Measurements from ENCODE around the gene BTBD2.

The BTBD2 gene

DNA sequence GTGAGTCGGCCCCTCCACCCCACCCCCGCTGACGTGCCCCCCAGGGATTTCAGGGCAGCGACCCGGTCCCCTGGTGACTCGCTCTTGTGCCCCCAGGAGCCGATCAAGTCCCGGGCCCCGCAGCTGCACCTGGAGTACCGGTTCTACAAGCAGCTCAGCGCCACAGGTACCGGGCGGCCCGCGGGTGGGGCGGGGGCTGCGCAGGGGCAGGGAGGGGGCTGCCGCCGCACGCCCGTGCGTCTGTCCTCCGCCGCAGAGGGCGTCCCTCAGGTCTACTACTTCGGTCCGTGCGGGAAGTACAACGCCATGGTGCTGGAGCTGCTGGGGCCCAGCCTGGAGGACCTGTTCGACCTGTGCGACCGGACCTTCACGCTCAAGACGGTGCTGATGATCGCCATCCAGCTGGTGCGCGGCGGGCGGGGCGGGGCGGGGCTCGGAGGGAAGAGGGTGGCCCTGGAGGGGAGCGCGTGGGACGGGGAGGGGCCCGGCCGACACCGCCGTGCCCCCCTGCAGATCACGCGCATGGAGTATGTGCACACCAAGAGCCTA is 37.1 kb downstream of the BTBD2 start:
- TF ChIP-seq, protein P1, sequence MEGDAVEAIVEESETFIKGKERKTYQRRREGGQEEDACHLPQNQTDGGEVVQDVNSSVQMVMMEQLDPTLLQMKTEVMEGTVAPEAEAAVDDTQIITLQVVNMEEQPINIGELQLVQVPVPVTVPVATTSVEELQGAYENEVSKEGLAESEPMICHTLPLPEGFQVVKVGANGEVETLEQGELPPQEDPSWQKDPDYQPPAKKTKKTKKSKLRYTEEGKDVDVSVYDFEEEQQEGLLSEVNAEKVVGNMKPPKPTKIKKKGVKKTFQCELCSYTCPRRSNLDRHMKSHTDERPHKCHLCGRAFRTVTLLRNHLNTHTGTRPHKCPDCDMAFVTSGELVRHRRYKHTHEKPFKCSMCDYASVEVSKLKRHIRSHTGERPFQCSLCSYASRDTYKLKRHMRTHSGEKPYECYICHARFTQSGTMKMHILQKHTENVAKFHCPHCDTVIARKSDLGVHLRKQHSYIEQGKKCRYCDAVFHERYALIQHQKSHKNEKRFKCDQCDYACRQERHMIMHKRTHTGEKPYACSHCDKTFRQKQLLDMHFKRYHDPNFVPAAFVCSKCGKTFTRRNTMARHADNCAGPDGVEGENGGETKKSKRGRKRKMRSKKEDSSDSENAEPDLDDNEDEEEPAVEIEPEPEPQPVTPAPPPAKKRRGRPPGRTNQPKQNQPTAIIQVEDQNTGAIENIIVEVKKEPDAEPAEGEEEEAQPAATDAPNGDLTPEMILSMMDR (IDR thresholded peaks at IDR 0.05) = no peak
- TF ChIP-seq ZFX (IDR thresholded peaks at IDR 0.05; ENCODE audit: borderline replicate concordance) = no peak
- H3K27ac ChIP-seq = peak overlapping the region; percentile 76

DNA sequence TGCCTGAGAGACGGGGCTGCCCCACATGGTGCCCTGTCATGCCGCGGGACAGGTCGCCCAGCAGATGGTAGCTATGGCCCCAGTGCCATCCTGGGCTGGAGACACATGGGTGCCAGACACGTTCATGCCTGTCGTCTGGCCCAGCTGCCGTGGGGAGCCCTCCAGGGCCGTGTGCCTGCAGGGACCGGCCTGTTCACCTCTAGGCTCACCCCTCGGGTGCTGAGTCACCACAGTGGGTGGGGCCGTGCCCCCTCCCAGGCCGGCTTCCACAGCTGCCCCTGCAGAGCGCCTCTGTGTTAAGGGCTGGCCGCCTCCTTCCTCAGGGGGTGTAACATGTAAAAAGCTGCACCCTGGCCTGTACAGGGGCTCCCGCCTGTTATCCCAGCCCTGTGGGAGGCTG is 38.4 kb downstream of the BTBD2 start:
- TF ChIP-seq, protein P1 (IDR thresholded peaks at IDR 0.05) = no peak
- TF ChIP-seq ZFX (IDR thresholded peaks at IDR 0.05; ENCODE audit: borderline replicate concordance) = no peak
- H3K27ac ChIP-seq = peak overlapping the region; percentile 76; the same call in 1 of the 2 replicates

DNA sequence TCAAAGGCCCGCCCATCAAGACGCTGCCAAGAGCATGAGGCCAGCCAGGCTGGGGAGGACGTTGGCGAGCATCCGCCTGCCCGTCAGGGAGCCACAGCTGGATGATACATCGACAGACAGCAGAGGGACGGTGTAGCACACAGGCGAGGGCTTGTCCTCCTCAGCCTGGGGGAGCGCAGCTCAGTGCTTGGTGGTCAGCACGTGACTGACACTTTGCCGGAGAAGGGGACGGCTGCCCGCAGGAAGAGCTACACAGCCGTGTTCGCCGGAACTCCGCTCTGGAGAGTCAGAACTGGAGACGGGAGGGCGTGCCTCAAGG is 40.4 kb downstream of the BTBD2 start:
- no peak for TF ChIP-seq ZFX (IDR thresholded peaks at IDR 0.05; ENCODE audit: borderline replicate concordance)
- TF ChIP-seq, protein P1 (IDR thresholded peaks at IDR 0.05) = no peak
- no peak overlapping the region for H3K27ac ChIP-seq

DNA sequence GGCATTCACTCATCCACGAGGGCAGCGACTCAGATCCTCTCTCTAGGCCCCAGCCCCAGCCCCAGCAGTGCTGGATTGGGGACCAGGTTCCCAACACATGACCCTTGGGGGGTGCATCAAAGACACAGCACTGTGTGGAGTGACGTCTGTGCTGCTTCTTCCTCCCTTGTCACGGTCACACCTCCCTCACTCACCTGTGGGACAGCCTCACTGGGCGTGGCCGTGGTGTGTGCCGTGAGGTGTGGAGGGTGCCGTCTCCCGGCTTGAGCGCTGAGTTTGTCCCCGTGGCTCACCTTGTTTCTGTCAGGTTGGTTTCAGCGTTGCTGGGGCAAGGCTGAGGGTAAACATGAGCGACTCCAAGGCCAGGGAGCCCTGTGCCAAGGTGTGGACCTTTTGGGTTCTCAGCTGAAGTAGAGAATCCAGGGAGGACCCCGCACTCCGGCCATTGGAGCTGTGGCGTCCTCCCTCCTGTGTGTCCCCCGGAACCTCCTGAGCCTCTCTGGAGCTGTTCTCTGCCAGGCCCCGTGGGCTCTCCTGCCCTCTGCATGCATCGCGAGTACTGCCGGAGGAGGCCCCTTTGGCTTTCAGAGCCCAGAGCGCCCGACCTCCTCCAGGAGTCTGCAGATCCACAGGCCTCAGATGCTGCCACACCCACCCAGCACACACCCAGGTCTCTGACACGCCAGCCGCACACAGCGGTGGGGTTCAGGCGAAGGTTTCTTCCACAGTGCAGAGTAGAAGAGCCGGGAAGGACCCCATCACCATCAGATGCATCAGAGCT is 40.9 kb downstream of the BTBD2 start:
- no peak for TF ChIP-seq ZFX (IDR thresholded peaks at IDR 0.05; ENCODE audit: borderline replicate concordance)
- TF ChIP-seq, protein P1 (IDR thresholded peaks at IDR 0.05) = no peak
- no peak overlapping the region for H3K27ac ChIP-seq

DNA sequence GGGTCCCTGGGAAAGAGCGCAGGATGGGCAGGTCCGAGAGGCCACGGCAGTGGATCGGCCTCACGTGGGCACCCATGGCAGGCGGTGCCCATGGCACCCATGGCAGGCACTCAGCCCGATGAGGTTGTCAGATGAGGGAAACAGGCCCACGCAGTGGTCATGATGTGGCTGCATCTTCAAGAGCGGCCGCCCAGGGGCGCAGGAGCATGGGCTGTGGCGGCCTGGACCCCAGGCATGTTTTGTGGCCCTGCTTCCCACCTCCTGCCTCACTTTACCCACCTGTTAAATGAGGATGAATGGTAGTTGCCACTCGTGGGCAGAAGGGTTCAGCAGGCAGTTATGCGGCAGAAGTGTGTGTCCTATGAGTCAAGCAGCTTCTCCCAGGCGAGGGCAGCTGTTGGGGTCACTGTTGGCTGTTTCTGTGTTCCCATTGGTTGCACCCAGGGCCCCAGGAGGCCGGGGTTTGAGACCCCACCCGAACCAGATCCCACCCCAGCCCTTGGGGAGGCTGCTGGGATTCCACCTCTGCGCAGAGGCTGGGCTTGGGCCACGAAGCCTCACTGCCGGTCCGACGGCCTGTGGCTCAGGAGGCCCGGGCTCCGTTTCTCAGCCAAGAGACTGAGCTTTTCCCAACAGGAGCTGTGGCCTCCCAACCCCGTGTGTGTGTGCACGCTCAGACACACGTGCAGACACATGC is 44.6 kb downstream of the BTBD2 start:
- TF ChIP-seq, protein P1 (IDR thresholded peaks at IDR 0.05) = no peak
- TF ChIP-seq ZFX (IDR thresholded peaks at IDR 0.05; ENCODE audit: borderline replicate concordance) = no peak
- no peak overlapping the region for H3K27ac ChIP-seq

DNA sequence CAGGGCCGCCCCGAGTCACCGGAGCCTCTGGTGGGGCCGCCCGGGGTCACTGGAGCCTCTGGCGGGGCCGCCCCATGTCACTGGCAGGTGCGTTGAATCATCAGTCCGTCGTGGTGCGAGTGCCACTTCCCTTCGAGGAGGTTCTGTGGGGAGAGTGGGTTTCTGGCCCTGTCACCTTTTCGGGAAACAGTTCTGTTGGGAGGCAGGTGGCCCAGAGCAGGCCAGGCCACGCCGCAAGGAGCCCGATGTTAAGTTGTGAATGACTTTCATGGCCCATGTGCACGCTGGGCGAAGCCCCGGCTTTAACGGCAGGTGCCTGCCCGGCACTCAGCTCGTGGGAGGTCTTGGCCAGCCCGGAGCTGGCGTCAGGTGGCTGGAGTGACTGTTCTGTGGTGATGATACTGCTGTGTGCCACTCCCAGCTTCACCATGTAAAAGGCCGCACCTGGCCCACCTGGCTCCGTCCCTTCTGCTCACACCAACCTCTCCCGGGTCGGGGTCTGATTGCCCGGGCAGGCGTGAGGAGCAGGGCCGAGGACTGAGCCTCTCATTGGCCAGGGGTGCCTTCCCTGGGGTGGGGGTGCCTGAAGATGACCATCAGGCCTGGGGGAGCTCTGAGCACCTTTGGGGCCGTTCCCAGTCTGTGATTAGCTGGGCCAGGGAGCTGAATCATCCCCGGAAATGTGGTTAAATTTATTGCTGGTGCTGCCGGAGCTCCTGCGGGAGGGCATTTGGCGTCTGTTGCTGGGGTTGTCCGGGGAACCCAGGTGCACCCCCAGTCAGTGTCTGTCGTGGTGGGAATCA is 45.3 kb downstream of the BTBD2 start:
- TF ChIP-seq, protein P1 (IDR thresholded peaks at IDR 0.05) = no peak
- TF ChIP-seq ZFX (IDR thresholded peaks at IDR 0.05; ENCODE audit: borderline replicate concordance) = no peak
- H3K27ac ChIP-seq = no peak overlapping the region

Measured in 22Rv1 (cell line).